IPS DF 19.7 (cell line): ENCODE measurements around the gene GPATCH1.
"Not testable (repeated sequence)": the region's sequence is repeated elsewhere in the genome, so short reads cannot be mapped to it uniquely, and the experiment has no call there.

ENCODE experiments used
- DNase-seq: peaks from one replicate; pipeline ENCODE4 v3.0.0-alpha.2; 2013; ENCODE audit warnings: low read depth, low spot score

Gene GPATCH1

GRCh38 chr19:33157906-33158305, 76.9 kb downstream of the GPATCH1 start:
- DNase-seq, result no peak

GRCh38 chr19:33158365-33158764, 77.4 kb downstream of the GPATCH1 start:
- DNase-seq, result no peak

GRCh38 chr19:33159149-33159548, 78.2 kb downstream of the GPATCH1 start:
- no peak for DNase-seq

- no peak for DNase-seq
Measured at GRCh38 chr19:33159893-33160292, 78.9 kb downstream of the GPATCH1 start.

GRCh38 chr19:33161201-33161600, 80.2 kb downstream of the GPATCH1 start:
- DNase-seq, result no peak

- no peak for DNase-seq
Measured at GRCh38 chr19:33163481-33163880, 82.5 kb downstream of the GPATCH1 start.

- not testable (repeated sequence) for DNase-seq
Measured at GRCh38 chr19:33166037-33166436, 85.1 kb downstream of the GPATCH1 start.

GRCh38 chr19:33167438-33167837, 86.5 kb downstream of the GPATCH1 start:
- DNase-seq, result no peak

GRCh38 chr19:33168528-33168927, 87.5 kb downstream of the GPATCH1 start:
- DNase-seq, result no peak

GRCh38 chr19:33171222-33171795, 90.3 kb downstream of the GPATCH1 start:
- no peak for DNase-seq

- no peak for DNase-seq
Measured at GRCh38 chr19:33171916-33172359, 91.0 kb downstream of the GPATCH1 start.

GRCh38 chr19:33174186-33174585, 93.2 kb downstream of the GPATCH1 start:
- no peak for DNase-seq

GRCh38 chr19:33175156-33175782, 94.3 kb downstream of the GPATCH1 start:
- DNase-seq, result no peak

GRCh38 chr19:33175886-33176669, 95.1 kb downstream of the GPATCH1 start:
- DNase-seq, result no peak

- peak; percentile 86 for DNase-seq
Measured at GRCh38 chr19:33176670-33177416, 95.9 kb downstream of the GPATCH1 start.

GRCh38 chr19:33177417-33177979, 96.5 kb downstream of the GPATCH1 start:
- no peak for DNase-seq
